WTC11 (cell line): ENCODE measurements around the gene JAKMIP1. TPM values are rescaled to one million over a fixed set of nuclear protein-coding genes. Genes with fewer than 3 reads are reported as not detected.

ENCODE experiments used
- ATAC-seq: fragments of 200-7000 bp; cut with Tn5 transposase; 2 replicates; pipeline ENCODE4 v1.10.0; 2021; ENCODE audit warnings: mild to moderate bottlenecking, moderate library complexity
- CTCF ChIA-PET: fragments of 300-600 bp; sonication (Branson Sonifier 250); formaldehyde crosslinking; loops from one replicate; lab custom pipeline; 2021; ENCODE audit warnings: antibody characterized with exemption; lab: Charles Lee
- POLR2A ChIA-PET: fragments of 350-600 bp; sonication (Branson Sonifier 250); formaldehyde crosslinking; loops from one replicate; lab custom pipeline; 2021; ENCODE audit warnings: antibody characterized with exemption; lab: Charles Lee
- DNase-seq: peaks from one replicate; pipeline ENCODE4 v3.0.0; 2021; ENCODE audit warnings: low spot score
- H3K27ac Mint-ChIP-seq: 2 replicates; pipeline ENCODE4 v1.8.0; 2021; ENCODE audit warnings: mixed read lengths
- H3K27me3 Mint-ChIP-seq: 2 replicates; pipeline ENCODE4 v1.8.0; 2021; ENCODE audit warnings: low read depth, mild to moderate bottlenecking, moderate library complexity, mixed read lengths
- H3K36me3 Mint-ChIP-seq: 2 replicates; pipeline ENCODE4 v1.8.0; 2021; ENCODE audit warnings: mixed read lengths
- H3K4me1 Mint-ChIP-seq: 2 replicates; pipeline ENCODE4 v1.8.0; 2022; ENCODE audit warnings: mixed read lengths
- H3K4me3 Mint-ChIP-seq: 2 replicates; pipeline ENCODE4 v1.8.0; 2021; ENCODE audit warnings: mild to moderate bottlenecking, moderate library complexity, mixed read lengths
- H3K9me3 Mint-ChIP-seq: 2 replicates; pipeline ENCODE4 v1.8.0; 2021; ENCODE audit warnings: mixed read lengths
- ESRRA ChIP-seq: sonication (generic); formaldehyde crosslinking; IDR thresholded peaks from 2 replicates; pipeline ENCODE4 v1.8.1; 2022; ENCODE audit warnings: mild to moderate bottlenecking, missing genetic modification reagents, borderline replicate concordance
- ETV6 ChIP-seq: sonication (generic); formaldehyde crosslinking; IDR thresholded peaks from 2 replicates; pipeline ENCODE4 v1.8.1; 2022; ENCODE audit warnings: mild to moderate bottlenecking, missing genetic modification reagents
- HMGA2 ChIP-seq: fragments of 250-450 bp; sonication (Bioruptor Pico); IDR thresholded peaks from 2 replicates; pipeline ENCODE4 v1.4.0; 2021; ENCODE audit warnings: mild to moderate bottlenecking, moderate library complexity
- JAZF1 ChIP-seq: fragments of 250-450 bp; sonication (Bioruptor Pico); IDR thresholded peaks from 2 replicates; pipeline ENCODE4 v1.9.0; 2021; ENCODE audit warnings: moderate library complexity, mild to moderate bottlenecking, inconsistent platforms
- JUN ChIP-seq: sonication (generic); formaldehyde crosslinking; IDR thresholded peaks from 2 replicates; pipeline ENCODE4 v1.8.0; 2023; ENCODE audit warnings: mild to moderate bottlenecking, missing genetic modification reagents
- KAT7 ChIP-seq: sonication (generic); formaldehyde crosslinking; IDR thresholded peaks from 2 replicates; pipeline ENCODE4 v1.8.1; 2023; ENCODE audit warnings: missing genetic modification reagents, mild to moderate bottlenecking, borderline replicate concordance
- NR1H2 ChIP-seq: sonication (generic); formaldehyde crosslinking; IDR thresholded peaks from 2 replicates; pipeline ENCODE4 v1.9.0; 2021; ENCODE audit warnings: mild to moderate bottlenecking, moderate library complexity, missing genetic modification reagents
- OVOL2 ChIP-seq: fragments of 250-450 bp; sonication (Bioruptor Pico); IDR thresholded peaks from 2 replicates; pipeline ENCODE4 v1.9.0; 2021; ENCODE audit warnings: mild to moderate bottlenecking, borderline replicate concordance
- RORB ChIP-seq: fragments of 250-450 bp; sonication (Bioruptor Pico); IDR thresholded peaks from 2 replicates; pipeline ENCODE4 v1.9.0; 2021; ENCODE audit warnings: mild to moderate bottlenecking
- TCF7 ChIP-seq: sonication (generic); formaldehyde crosslinking; IDR thresholded peaks from 2 replicates; pipeline ENCODE4 v1.8.0; 2022; ENCODE audit warnings: mild to moderate bottlenecking, low read depth, missing genetic modification reagents, moderate library complexity
- TEAD4 ChIP-seq: sonication (generic); formaldehyde crosslinking; IDR thresholded peaks from 2 replicates; pipeline ENCODE4 v1.8.0; 2022; ENCODE audit warnings: mild to moderate bottlenecking, missing genetic modification reagents
- ZNF121 ChIP-seq: sonication (generic); formaldehyde crosslinking; IDR thresholded peaks from 2 replicates; pipeline ENCODE4 v1.8.0; 2023; ENCODE audit warnings: missing genetic modification reagents
- ZNF671 ChIP-seq: fragments of 250-450 bp; sonication (Bioruptor Pico); IDR thresholded peaks from 2 replicates; pipeline ENCODE4 v1.8.0; 2021; ENCODE audit warnings: mild to moderate bottlenecking
- total RNA-seq: library from RNA; stranded (reverse); gene quantifications from 3 replicates; pipeline ENCODE4 v1.2.3, GENCODE V29; 2021
- TF ChIP-seq, protein P1 (sequence below): sonication (generic); formaldehyde crosslinking; IDR thresholded peaks from 2 replicates; pipeline ENCODE4 v1.8.0; 2022; ENCODE audit warnings: mild to moderate bottlenecking, missing genetic modification reagents
- TF ChIP-seq, protein P2 (sequence below): sonication (generic); formaldehyde crosslinking; IDR thresholded peaks from 2 replicates; pipeline ENCODE4 v1.8.1; 2022; ENCODE audit warnings: mild to moderate bottlenecking, moderate library complexity, missing genetic modification reagents
- TF ChIP-seq, protein P3 (sequence below): sonication (generic); formaldehyde crosslinking; IDR thresholded peaks from 2 replicates; pipeline ENCODE4 v1.8.1; 2022; ENCODE audit warnings: mild to moderate bottlenecking, missing genetic modification reagents, moderate library complexity, borderline replicate concordance
- TF ChIP-seq, protein P4 (sequence below): sonication (generic); formaldehyde crosslinking; IDR thresholded peaks from 2 replicates; pipeline ENCODE4 v1.8.0; 2022; ENCODE audit warnings: missing genetic modification reagents
- TF ChIP-seq, protein P5 (sequence below): sonication (generic); formaldehyde crosslinking; IDR thresholded peaks from 2 replicates; pipeline ENCODE4 v1.8.0; 2023; ENCODE audit warnings: mild to moderate bottlenecking, missing genetic modification reagents

The JAKMIP1 gene
- total RNA-seq, 1 experiment from 2014 or later, result 4.0 TPM

DNA sequence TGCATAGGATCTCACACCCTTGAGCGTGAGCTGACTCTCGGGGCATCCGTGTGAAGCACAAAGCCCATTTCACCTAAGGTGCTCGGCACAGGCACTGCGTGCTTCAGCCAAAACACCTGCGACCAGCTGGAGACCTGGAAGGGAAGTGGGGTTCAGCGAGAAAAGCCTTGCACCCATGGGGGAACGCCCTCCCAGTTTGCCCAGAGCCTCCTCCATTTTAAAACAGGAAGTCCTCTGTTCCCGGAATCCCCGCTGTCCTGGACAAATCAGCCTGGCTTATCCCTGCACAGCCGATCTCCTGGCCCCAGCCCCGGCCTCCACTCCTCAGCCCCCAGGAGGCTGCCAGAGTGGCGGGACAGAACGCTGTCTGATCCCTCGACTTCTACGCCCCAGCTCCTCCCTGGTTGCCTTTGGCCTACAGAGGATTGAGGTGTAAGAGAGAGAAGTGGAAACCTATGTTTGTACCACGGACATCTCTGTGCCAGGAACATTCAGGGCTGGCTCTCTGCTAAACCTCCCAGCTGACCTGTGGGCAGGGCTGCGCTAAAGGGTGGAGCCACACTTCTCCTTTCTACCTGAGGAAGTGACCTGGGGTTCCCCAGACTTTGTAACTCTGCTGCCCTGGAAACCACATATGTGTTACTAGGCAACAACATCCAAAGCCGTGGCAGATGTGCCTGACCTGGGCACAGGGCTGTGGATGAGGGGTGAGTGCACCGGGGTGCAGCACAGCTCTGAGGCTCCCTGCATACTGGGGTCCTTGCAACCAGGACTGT, 178.3 kb downstream of the JAKMIP1 start:
- no peaks in the 10 kb centered on the region; the same call in 1 of the 2 replicates for H3K27me3 Mint-ChIP-seq
- TF ChIP-seq, protein P1, sequence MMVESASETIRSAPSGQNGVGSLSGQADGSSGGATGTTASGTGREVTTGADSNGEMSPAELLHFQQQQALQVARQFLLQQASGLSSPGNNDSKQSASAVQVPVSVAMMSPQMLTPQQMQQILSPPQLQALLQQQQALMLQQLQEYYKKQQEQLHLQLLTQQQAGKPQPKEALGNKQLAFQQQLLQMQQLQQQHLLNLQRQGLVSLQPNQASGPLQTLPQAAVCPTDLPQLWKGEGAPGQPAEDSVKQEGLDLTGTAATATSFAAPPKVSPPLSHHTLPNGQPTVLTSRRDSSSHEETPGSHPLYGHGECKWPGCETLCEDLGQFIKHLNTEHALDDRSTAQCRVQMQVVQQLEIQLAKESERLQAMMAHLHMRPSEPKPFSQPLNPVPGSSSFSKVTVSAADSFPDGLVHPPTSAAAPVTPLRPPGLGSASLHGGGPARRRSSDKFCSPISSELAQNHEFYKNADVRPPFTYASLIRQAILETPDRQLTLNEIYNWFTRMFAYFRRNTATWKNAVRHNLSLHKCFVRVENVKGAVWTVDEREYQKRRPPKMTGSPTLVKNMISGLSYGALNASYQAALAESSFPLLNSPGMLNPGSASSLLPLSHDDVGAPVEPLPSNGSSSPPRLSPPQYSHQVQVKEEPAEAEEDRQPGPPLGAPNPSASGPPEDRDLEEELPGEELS, result no peak
- TF ChIP-seq OVOL2 (CRISPR knock-in tag), result no peak
- TF ChIP-seq RORB (CRISPR knock-in tag), result no peak
- TF ChIP-seq ETV6 (CRISPR knock-in tag), result no peak
- no peak for TF ChIP-seq KAT7 (CRISPR knock-in tag)
- no peak for TF ChIP-seq JUN (CRISPR knock-in tag)
- TF ChIP-seq HMGA2, result no peak
- TF ChIP-seq, protein P2, sequence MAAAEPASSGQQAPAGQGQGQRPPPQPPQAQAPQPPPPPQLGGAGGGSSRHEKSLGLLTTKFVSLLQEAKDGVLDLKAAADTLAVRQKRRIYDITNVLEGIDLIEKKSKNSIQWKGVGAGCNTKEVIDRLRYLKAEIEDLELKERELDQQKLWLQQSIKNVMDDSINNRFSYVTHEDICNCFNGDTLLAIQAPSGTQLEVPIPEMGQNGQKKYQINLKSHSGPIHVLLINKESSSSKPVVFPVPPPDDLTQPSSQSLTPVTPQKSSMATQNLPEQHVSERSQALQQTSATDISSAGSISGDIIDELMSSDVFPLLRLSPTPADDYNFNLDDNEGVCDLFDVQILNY (CRISPR knock-in tag), result no peak
- no peak for TF ChIP-seq TEAD4 (CRISPR knock-in tag)
- TF ChIP-seq, protein P3, sequence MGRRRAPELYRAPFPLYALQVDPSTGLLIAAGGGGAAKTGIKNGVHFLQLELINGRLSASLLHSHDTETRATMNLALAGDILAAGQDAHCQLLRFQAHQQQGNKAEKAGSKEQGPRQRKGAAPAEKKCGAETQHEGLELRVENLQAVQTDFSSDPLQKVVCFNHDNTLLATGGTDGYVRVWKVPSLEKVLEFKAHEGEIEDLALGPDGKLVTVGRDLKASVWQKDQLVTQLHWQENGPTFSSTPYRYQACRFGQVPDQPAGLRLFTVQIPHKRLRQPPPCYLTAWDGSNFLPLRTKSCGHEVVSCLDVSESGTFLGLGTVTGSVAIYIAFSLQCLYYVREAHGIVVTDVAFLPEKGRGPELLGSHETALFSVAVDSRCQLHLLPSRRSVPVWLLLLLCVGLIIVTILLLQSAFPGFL, result no peak
- no peak for TF ChIP-seq ZNF121
- TF ChIP-seq NR1H2 (CRISPR knock-in tag), result no peak
- TF ChIP-seq, protein P4, sequence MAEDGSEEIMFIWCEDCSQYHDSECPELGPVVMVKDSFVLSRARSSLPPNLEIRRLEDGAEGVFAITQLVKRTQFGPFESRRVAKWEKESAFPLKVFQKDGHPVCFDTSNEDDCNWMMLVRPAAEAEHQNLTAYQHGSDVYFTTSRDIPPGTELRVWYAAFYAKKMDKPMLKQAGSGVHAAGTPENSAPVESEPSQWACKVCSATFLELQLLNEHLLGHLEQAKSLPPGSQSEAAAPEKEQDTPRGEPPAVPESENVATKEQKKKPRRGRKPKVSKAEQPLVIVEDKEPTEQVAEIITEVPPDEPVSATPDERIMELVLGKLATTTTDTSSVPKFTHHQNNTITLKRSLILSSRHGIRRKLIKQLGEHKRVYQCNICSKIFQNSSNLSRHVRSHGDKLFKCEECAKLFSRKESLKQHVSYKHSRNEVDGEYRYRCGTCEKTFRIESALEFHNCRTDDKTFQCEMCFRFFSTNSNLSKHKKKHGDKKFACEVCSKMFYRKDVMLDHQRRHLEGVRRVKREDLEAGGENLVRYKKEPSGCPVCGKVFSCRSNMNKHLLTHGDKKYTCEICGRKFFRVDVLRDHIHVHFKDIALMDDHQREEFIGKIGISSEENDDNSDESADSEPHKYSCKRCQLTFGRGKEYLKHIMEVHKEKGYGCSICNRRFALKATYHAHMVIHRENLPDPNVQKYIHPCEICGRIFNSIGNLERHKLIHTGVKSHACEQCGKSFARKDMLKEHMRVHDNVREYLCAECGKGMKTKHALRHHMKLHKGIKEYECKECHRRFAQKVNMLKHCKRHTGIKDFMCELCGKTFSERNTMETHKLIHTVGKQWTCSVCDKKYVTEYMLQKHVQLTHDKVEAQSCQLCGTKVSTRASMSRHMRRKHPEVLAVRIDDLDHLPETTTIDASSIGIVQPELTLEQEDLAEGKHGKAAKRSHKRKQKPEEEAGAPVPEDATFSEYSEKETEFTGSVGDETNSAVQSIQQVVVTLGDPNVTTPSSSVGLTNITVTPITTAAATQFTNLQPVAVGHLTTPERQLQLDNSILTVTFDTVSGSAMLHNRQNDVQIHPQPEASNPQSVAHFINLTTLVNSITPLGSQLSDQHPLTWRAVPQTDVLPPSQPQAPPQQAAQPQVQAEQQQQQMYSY (CRISPR knock-in tag), result no peak
- no peak for TF ChIP-seq TCF7 (CRISPR knock-in tag)
- TF ChIP-seq, protein P5, sequence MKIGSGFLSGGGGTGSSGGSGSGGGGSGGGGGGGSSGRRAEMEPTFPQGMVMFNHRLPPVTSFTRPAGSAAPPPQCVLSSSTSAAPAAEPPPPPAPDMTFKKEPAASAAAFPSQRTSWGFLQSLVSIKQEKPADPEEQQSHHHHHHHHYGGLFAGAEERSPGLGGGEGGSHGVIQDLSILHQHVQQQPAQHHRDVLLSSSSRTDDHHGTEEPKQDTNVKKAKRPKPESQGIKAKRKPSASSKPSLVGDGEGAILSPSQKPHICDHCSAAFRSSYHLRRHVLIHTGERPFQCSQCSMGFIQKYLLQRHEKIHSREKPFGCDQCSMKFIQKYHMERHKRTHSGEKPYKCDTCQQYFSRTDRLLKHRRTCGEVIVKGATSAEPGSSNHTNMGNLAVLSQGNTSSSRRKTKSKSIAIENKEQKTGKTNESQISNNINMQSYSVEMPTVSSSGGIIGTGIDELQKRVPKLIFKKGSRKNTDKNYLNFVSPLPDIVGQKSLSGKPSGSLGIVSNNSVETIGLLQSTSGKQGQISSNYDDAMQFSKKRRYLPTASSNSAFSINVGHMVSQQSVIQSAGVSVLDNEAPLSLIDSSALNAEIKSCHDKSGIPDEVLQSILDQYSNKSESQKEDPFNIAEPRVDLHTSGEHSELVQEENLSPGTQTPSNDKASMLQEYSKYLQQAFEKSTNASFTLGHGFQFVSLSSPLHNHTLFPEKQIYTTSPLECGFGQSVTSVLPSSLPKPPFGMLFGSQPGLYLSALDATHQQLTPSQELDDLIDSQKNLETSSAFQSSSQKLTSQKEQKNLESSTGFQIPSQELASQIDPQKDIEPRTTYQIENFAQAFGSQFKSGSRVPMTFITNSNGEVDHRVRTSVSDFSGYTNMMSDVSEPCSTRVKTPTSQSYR (CRISPR knock-in tag), result no peak
- no peak for TF ChIP-seq ESRRA
- TF ChIP-seq ZNF671 (CRISPR knock-in tag), result no peak
- TF ChIP-seq JAZF1 (CRISPR knock-in tag), result no peak
- TF ChIP-seq, all 79 proteins: peak for 0
- CTCF ChIA-PET, result interaction anchor here (1.6 to 3.6 kb wide), 3 partner anchors 14 to 209 kb away, joined by 3 to 15 read pairs (median 3); no protein-coding TSS in a partner anchor
- H3K4me1 Mint-ChIP-seq, result peaks cover 14% of the 10 kb centered on the region
- no peak for DNase-seq
- H3K9me3 Mint-ChIP-seq, result no peaks in the 10 kb centered on the region
- POLR2A ChIA-PET, result no interaction called here
- H3K27ac Mint-ChIP-seq, result no peak overlapping the region
- H3K36me3 Mint-ChIP-seq, result no peaks in the 10 kb centered on the region
- H3K4me3 Mint-ChIP-seq, result no peak overlapping the region
- ATAC-seq, result no peak
